Measurements from ENCODE around the gene CPN1. TPM values are rescaled to one million over a fixed set of nuclear protein-coding genes. Genes with fewer than 3 reads are reported as not detected.
A peak's percentile ranks its signal among the peaks of the same experiment; 100 is the strongest.

The CPN1 gene
- total and polyA plus RNA-seq, 9 of the 15 experiments (the other 6 are each of a cell fraction or from before 2014, with no cell fraction given), result 0.15 to 0.17 TPM; not detected in 7

DNA sequence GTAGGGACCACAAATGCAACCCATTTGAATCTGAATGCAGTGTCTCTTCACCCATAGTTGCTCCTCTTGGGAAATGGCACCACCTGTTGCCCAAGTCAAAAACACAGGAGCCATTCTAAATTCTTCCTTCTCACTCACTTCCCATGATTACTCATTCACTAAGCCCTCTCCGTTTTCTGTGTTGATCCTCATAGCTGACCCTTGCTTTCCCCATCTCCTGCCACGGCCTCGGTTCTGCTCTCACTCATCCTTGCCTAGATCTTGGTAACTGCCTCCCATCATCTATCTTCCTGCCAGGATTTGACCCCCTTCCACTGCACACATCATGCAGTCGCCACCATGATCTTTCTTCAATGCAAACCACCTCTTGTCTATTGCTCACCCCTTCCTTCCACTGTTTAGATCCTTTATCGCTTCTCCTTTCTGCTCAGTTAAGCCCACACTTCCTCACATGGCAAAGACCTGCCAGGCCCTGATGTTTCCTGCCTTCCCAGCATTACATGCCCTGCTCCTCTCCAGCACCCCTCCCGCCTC, 19.0 kb upstream of the CPN1 start (continued):
- TF ChIP-seq, protein P1, sequence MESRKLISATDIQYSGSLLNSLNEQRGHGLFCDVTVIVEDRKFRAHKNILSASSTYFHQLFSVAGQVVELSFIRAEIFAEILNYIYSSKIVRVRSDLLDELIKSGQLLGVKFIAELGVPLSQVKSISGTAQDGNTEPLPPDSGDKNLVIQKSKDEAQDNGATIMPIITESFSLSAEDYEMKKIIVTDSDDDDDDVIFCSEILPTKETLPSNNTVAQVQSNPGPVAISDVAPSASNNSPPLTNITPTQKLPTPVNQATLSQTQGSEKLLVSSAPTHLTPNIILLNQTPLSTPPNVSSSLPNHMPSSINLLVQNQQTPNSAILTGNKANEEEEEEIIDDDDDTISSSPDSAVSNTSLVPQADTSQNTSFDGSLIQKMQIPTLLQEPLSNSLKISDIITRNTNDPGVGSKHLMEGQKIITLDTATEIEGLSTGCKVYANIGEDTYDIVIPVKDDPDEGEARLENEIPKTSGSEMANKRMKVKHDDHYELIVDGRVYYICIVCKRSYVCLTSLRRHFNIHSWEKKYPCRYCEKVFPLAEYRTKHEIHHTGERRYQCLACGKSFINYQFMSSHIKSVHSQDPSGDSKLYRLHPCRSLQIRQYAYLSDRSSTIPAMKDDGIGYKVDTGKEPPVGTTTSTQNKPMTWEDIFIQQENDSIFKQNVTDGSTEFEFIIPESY (CRISPR knock-in tag; IDR thresholded peaks at IDR 0.05), result no peak
- TF ChIP-seq, protein P2, sequence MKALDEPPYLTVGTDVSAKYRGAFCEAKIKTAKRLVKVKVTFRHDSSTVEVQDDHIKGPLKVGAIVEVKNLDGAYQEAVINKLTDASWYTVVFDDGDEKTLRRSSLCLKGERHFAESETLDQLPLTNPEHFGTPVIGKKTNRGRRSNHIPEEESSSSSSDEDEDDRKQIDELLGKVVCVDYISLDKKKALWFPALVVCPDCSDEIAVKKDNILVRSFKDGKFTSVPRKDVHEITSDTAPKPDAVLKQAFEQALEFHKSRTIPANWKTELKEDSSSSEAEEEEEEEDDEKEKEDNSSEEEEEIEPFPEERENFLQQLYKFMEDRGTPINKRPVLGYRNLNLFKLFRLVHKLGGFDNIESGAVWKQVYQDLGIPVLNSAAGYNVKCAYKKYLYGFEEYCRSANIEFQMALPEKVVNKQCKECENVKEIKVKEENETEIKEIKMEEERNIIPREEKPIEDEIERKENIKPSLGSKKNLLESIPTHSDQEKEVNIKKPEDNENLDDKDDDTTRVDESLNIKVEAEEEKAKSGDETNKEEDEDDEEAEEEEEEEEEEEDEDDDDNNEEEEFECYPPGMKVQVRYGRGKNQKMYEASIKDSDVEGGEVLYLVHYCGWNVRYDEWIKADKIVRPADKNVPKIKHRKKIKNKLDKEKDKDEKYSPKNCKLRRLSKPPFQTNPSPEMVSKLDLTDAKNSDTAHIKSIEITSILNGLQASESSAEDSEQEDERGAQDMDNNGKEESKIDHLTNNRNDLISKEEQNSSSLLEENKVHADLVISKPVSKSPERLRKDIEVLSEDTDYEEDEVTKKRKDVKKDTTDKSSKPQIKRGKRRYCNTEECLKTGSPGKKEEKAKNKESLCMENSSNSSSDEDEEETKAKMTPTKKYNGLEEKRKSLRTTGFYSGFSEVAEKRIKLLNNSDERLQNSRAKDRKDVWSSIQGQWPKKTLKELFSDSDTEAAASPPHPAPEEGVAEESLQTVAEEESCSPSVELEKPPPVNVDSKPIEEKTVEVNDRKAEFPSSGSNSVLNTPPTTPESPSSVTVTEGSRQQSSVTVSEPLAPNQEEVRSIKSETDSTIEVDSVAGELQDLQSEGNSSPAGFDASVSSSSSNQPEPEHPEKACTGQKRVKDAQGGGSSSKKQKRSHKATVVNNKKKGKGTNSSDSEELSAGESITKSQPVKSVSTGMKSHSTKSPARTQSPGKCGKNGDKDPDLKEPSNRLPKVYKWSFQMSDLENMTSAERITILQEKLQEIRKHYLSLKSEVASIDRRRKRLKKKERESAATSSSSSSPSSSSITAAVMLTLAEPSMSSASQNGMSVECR (CRISPR knock-in tag; IDR thresholded peaks at IDR 0.05), result no peak
- TF ChIP-seq MYC (IDR thresholded peaks at IDR 0.05; ENCODE audit: low read depth, low read length), result no peak
- TF ChIP-seq MYC (CRISPR knock-in tag; IDR thresholded peaks at IDR 0.05; ENCODE audit: borderline replicate concordance, low read depth), result no peak
- TF ChIP-seq, protein P3, sequence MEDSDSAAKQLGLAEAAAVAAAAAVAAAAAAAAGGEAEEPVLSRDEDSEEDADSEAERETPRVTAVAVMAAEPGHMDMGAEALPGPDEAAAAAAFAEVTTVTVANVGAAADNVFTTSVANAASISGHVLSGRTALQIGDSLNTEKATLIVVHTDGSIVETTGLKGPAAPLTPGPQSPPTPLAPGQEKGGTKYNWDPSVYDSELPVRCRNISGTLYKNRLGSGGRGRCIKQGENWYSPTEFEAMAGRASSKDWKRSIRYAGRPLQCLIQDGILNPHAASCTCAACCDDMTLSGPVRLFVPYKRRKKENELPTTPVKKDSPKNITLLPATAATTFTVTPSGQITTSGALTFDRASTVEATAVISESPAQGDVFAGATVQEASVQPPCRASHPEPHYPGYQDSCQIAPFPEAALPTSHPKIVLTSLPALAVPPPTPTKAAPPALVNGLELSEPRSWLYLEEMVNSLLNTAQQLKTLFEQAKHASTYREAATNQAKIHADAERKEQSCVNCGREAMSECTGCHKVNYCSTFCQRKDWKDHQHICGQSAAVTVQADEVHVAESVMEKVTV (CRISPR knock-in tag; IDR thresholded peaks at IDR 0.05), result 0 out of 2 replicates have a peak, but pooled peaks have one; percentile 27

Measured in K562 (cell line).